ENCODE measurements around the gene ADGRL1.

ADGRL1 gene

GRCh38 chr19:14167576-14168138 lies 38.3 kb downstream of the ADGRL1 start:
- H3K9ac ChIP-seq (ENCODE audit: low read depth, low read length): no peak overlapping the region
- no peaks in the 10 kb centered on the region for H3K9me3 ChIP-seq (ENCODE audit: control insufficient read depth, insufficient read depth, low read length)
- H3K36me3 ChIP-seq (ENCODE audit: control insufficient read depth, insufficient read depth, low read length): peaks cover 53% of the 10 kb centered on the region
- H3K4me1 ChIP-seq (ENCODE audit: control insufficient read depth, insufficient read depth, low read length): no peaks in the 10 kb centered on the region
- H3K27me3 ChIP-seq (ENCODE audit: control insufficient read depth, insufficient read depth, low read length): no peaks in the 10 kb centered on the region
- H3K27ac ChIP-seq (ENCODE audit: low read depth, low read length): no peak overlapping the region
- no peak overlapping the region for H3K4me3 ChIP-seq (ENCODE audit: low read depth, low read length)

DNA sequence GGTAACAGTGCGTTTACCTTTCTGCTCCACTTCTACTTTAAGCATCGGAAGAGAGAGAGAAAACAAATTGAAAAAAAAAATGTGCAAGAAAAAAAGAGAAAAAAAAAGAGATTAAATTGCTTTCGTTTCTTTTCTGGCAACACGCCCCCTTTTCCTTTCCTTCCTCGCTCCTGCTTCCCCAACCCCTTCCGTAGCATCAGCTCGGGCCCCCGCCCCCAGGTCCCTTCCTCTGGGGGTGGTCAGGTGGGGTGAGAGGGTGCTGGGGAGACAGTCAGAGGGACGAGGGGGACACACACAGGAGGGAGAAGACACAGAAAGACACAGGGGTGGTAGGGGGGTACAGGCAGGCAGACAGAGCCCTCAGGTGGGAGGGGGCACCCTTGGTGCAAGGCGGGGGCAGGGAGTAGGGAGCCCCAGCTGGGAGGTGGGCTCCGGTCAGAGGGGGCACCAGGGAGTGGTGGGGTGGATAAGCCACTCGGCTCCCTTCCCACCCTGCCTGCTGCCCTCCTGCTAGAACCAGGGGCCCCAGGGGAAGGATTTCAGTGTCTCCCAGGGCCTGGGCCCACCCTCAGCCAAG lies 38.9 kb downstream of the ADGRL1 start:
- Histone ChIP-seq H3K4me1 (ENCODE audit: control insufficient read depth, insufficient read depth, low read length) (no peaks in the 10 kb centered on the region), H3K36me3 (ENCODE audit: control insufficient read depth, insufficient read depth, low read length) (peaks cover 52% of the 10 kb centered on the region), H3K9ac (ENCODE audit: low read depth, low read length) (no peak overlapping the region)

DNA sequence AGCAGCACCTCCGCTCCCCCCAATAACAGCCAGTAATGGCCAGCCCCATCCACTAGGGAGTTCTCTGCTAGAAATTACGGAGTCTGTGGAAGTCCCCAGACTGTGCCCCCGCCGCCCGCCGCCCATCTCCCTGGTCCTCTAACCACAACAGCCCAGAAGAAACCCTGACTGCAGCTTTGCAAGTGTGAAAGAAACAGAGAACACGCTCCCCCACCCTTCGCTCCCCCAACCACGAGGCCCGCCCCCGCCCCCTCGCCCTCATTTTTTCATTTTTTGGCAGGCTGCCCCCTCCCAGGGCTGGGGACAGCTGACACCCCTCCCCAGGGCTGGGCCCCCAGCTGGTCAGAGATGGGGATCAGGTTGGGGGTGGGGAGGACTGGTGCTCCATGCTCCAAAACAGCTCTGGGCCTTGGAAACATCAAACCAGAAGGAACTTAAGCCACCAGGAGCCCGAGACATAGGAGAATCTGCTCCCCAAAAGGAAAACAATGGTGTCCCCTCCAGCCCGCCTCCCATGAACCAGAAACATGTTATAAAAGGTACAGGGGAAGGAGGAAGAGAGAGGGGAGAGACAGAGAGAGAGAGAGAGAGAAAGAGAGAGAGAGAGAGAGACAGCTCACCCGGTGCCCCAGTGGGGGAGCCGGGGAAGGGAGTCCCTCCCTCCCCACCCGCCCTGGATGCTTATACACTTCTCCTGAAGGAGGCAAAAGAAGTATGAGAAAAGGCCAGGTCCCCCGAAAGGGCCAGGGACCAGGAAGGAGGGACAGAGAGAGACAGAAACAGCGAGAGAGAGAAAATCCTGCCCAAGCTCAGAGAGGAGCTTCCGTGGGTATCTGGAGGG lies 39.8 kb downstream of the ADGRL1 start:
- Histone ChIP-seq H3K4me1 (ENCODE audit: control insufficient read depth, insufficient read depth, low read length) (no peaks in the 10 kb centered on the region), H3K36me3 (ENCODE audit: control insufficient read depth, insufficient read depth, low read length) (peaks cover 52% of the 10 kb centered on the region), H3K9me3 (ENCODE audit: control insufficient read depth, insufficient read depth, low read length) (no peaks in the 10 kb centered on the region), H3K27ac (ENCODE audit: low read depth, low read length) (no peak overlapping the region), H3K27me3 (ENCODE audit: control insufficient read depth, insufficient read depth, low read length) (no peaks in the 10 kb centered on the region), H3K4me3 (ENCODE audit: low read depth, low read length) (no peak overlapping the region), H3K9ac (ENCODE audit: low read depth, low read length) (no peak overlapping the region)

More for the DNA sequence above, 38.9 kb downstream of the ADGRL1 start:
- Histone ChIP-seq H3K27me3 (ENCODE audit: control insufficient read depth, insufficient read depth, low read length) (no peaks in the 10 kb centered on the region), H3K9me3 (ENCODE audit: control insufficient read depth, insufficient read depth, low read length) (no peaks in the 10 kb centered on the region), H3K27ac (ENCODE audit: low read depth, low read length) (no peak overlapping the region), H3K4me3 (ENCODE audit: low read depth, low read length) (no peak overlapping the region)

GRCh38 chr19:14164724-14165493 lies 41.1 kb downstream of the ADGRL1 start:
- Histone ChIP-seq H3K27me3 (ENCODE audit: control insufficient read depth, insufficient read depth, low read length) (no peaks in the 10 kb centered on the region), H3K27ac (ENCODE audit: low read depth, low read length) (no peak overlapping the region), H3K4me1 (ENCODE audit: control insufficient read depth, insufficient read depth, low read length) (no peaks in the 10 kb centered on the region), H3K9ac (ENCODE audit: low read depth, low read length) (no peak overlapping the region), H3K9me3 (ENCODE audit: control insufficient read depth, insufficient read depth, low read length) (no peaks in the 10 kb centered on the region), H3K4me3 (ENCODE audit: low read depth, low read length) (no peak overlapping the region), H3K36me3 (ENCODE audit: control insufficient read depth, insufficient read depth, low read length) (peaks cover 50% of the 10 kb centered on the region)

- Histone ChIP-seq H3K4me3 (ENCODE audit: low read depth, low read length) (no peak overlapping the region), H3K36me3 (ENCODE audit: control insufficient read depth, insufficient read depth, low read length) (peaks cover 53% of the 10 kb centered on the region), H3K9me3 (ENCODE audit: control insufficient read depth, insufficient read depth, low read length) (no peaks in the 10 kb centered on the region), H3K9ac (ENCODE audit: low read depth, low read length) (no peak overlapping the region), H3K27ac (ENCODE audit: low read depth, low read length) (no peak overlapping the region), H3K4me1 (ENCODE audit: control insufficient read depth, insufficient read depth, low read length) (no peaks in the 10 kb centered on the region), H3K27me3 (ENCODE audit: control insufficient read depth, insufficient read depth, low read length) (no peaks in the 10 kb centered on the region)
These were observed 41.9 kb downstream of the ADGRL1 start for GRCh38 chr19:14164082-14164481.

DNA sequence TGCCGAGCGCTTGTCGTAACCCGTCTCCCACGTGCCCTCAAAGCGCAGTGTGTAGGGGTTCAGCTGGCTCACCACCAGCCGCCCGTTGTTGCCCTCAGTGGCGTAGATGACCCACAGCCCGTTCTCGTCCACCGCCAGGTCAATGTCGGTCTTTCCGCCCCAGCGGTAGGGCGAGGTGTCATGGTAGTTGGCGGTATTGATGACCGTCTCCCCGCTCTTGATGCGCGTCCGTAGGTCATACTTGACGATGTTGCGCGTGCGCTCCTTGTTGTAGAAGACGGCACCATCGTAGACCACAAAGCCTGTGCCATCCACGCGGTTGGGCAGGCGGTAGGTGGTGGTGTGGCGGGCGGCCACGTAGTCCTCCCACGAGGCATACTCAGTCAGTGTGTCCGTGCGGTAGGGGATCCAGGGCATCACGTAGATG lies 43.1 kb downstream of the ADGRL1 start:
- Histone ChIP-seq H3K27me3 (ENCODE audit: control insufficient read depth, insufficient read depth, low read length) (no peaks in the 10 kb centered on the region), H3K36me3 (ENCODE audit: control insufficient read depth, insufficient read depth, low read length) (peaks cover 54% of the 10 kb centered on the region), H3K27ac (ENCODE audit: low read depth, low read length) (no peak overlapping the region), H3K4me1 (ENCODE audit: control insufficient read depth, insufficient read depth, low read length) (no peaks in the 10 kb centered on the region), H3K9me3 (ENCODE audit: control insufficient read depth, insufficient read depth, low read length) (no peaks in the 10 kb centered on the region), H3K9ac (ENCODE audit: low read depth, low read length) (no peak overlapping the region), H3K4me3 (ENCODE audit: low read depth, low read length) (no peak overlapping the region)

- Histone ChIP-seq H3K4me1 (ENCODE audit: control insufficient read depth, insufficient read depth, low read length) (no peaks in the 10 kb centered on the region), H3K36me3 (ENCODE audit: control insufficient read depth, insufficient read depth, low read length) (peaks cover 69% of the 10 kb centered on the region), H3K9ac (ENCODE audit: low read depth, low read length) (no peak overlapping the region), H3K27me3 (ENCODE audit: control insufficient read depth, insufficient read depth, low read length) (no peaks in the 10 kb centered on the region), H3K27ac (ENCODE audit: low read depth, low read length) (no peak overlapping the region), H3K4me3 (ENCODE audit: low read depth, low read length) (no peak overlapping the region), H3K9me3 (ENCODE audit: control insufficient read depth, insufficient read depth, low read length) (no peaks in the 10 kb centered on the region)
These were observed 44.7 kb downstream of the ADGRL1 start for GRCh38 chr19:14161305-14161704.

DNA sequence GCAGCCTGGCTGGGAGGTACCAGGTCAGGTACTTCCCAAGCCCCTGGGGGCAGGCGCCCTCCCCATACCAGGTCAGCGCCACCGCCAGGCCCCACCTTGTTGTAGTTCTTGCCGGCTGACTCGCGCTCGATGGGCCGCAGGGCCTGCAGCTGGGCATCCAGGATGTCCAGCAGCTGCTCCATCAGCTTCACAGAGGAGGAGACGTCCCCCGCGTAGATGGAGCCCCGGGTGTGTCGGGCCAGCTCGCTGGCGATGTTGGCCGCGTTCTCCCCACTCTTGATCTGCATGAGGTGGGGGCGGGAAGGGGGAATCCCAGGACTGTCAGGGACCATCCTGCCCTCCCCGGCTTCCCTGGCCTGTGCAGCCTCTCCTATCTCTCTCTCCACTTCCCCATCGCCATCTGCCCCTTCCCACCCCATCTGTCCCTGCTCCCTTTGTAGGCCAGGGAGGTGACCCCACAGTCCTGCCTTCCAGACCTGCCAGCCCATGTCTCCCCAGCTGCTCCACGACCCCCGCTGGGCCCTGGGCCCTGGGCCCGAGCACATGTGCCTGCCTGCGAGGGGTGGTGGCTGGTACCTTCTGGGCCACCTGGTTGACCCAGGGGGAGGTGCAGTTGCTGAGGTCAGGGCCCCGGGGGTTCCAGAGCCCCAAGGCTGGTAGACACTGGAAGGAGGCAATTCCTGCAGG lies 45.8 kb downstream of the ADGRL1 start:
- H3K36me3 ChIP-seq (ENCODE audit: control insufficient read depth, insufficient read depth, low read length): peaks cover 79% of the 10 kb centered on the region

GRCh38 chr19:14159059-14159458 lies 46.9 kb downstream of the ADGRL1 start:
- no peak overlapping the region for H3K4me3 ChIP-seq (ENCODE audit: low read depth, low read length)
- no peak overlapping the region for H3K27ac ChIP-seq (ENCODE audit: low read depth, low read length)
- H3K9me3 ChIP-seq (ENCODE audit: control insufficient read depth, insufficient read depth, low read length): no peaks in the 10 kb centered on the region
- peaks cover 87% of the 10 kb centered on the region for H3K36me3 ChIP-seq (ENCODE audit: control insufficient read depth, insufficient read depth, low read length)
- no peak overlapping the region for H3K9ac ChIP-seq (ENCODE audit: low read depth, low read length)
- H3K27me3 ChIP-seq (ENCODE audit: control insufficient read depth, insufficient read depth, low read length): no peaks in the 10 kb centered on the region
- no peaks in the 10 kb centered on the region for H3K4me1 ChIP-seq (ENCODE audit: control insufficient read depth, insufficient read depth, low read length)

More for the DNA sequence above, 45.8 kb downstream of the ADGRL1 start:
- Histone ChIP-seq H3K9ac (ENCODE audit: low read depth, low read length) (no peak overlapping the region), H3K9me3 (ENCODE audit: control insufficient read depth, insufficient read depth, low read length) (no peaks in the 10 kb centered on the region), H3K27ac (ENCODE audit: low read depth, low read length) (no peak overlapping the region), H3K4me3 (ENCODE audit: low read depth, low read length) (no peak overlapping the region), H3K27me3 (ENCODE audit: control insufficient read depth, insufficient read depth, low read length) (no peaks in the 10 kb centered on the region), H3K4me1 (ENCODE audit: control insufficient read depth, insufficient read depth, low read length) (no peaks in the 10 kb centered on the region)

- Histone ChIP-seq H3K27me3 (ENCODE audit: control insufficient read depth, insufficient read depth, low read length) (no peaks in the 10 kb centered on the region), H3K9me3 (ENCODE audit: control insufficient read depth, insufficient read depth, low read length) (no peaks in the 10 kb centered on the region), H3K27ac (ENCODE audit: low read depth, low read length) (no peak overlapping the region), H3K9ac (ENCODE audit: low read depth, low read length) (no peak overlapping the region), H3K4me1 (ENCODE audit: control insufficient read depth, insufficient read depth, low read length) (no peaks in the 10 kb centered on the region), H3K36me3 (ENCODE audit: control insufficient read depth, insufficient read depth, low read length) (peaks cover 87% of the 10 kb centered on the region), H3K4me3 (ENCODE audit: low read depth, low read length) (no peak overlapping the region)
These were observed 47.5 kb downstream of the ADGRL1 start for GRCh38 chr19:14158276-14159023.

All from HUES48 (cell line).